Neuron (in vitro differentiated cells): ENCODE measurements around the gene PROM2.

Experiments
- H2AFZ ChIP-seq: one replicate; pipeline ENCODE4 v1.6.1; 2013; ENCODE audit warnings: low read depth, mild to moderate bottlenecking, inconsistent platforms, low read length, moderate library complexity
- H3K27me3 ChIP-seq: one replicate; pipeline ENCODE4 v1.6.1; 2013; ENCODE audit warnings: low read length; ENCODE audit not compliant: insufficient read depth
- H3K36me3 ChIP-seq: one replicate; pipeline ENCODE4 v1.6.1; 2013; ENCODE audit warnings: low read length; ENCODE audit not compliant: insufficient read depth
- H3K4me1 ChIP-seq: one replicate; pipeline ENCODE4 v1.6.1; 2013; ENCODE audit warnings: low read length; ENCODE audit not compliant: insufficient read depth
- H3K4me3 ChIP-seq: 2 replicates; pipeline ENCODE4 v1.5.1; 2013; ENCODE audit warnings: mild to moderate bottlenecking, low read length, moderate library complexity
- H3K9me3 ChIP-seq: one replicate; pipeline ENCODE4 v1.6.1; 2013; ENCODE audit warnings: low read length

Gene PROM2

DNA sequence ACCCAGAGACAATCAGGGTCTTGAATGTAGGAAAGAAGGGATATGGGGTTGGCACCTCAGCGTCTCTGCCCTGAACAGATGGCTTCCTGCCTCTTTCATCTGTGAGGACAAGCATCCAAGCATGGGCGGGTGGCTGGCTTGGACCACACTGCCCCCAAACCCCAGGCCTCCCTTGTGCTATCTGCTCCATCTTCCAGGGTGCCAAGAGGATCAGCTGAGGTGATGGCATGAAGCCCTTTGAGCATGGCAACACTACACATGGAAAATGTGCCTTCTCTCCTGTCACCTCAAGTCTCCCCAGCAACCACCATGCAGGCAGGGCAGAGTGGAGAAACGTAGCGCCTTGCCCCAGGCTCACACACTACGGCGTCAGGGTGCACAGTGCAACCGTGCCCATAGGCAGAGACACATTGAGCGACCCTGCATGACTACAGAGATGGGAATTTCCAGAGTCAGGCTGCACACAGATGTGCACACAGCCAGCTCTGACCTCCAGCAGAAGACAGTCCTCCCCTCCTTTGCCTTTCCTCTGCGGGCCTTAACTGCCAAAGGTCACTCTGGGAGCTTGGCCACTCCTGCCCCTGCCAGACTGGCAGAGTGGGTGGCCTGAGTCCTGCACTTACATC is 24.4 kb downstream of the PROM2 start:
- no peaks in the 10 kb centered on the region for H3K36me3 ChIP-seq
- H3K9me3 ChIP-seq = no peaks in the 10 kb centered on the region
- no peak overlapping the region for H3K4me3 ChIP-seq
- peaks cover 20% of the 10 kb centered on the region for H3K27me3 ChIP-seq
- H3K4me1 ChIP-seq = peaks cover 9% of the 10 kb centered on the region
- no peak overlapping the region for H2AFZ ChIP-seq

GRCh38 chr2:95299961-95300360 is 25.7 kb downstream of the PROM2 start:
- no peaks in the 10 kb centered on the region for H3K9me3 ChIP-seq
- H3K4me1 ChIP-seq = peaks cover 9% of the 10 kb centered on the region
- H3K27me3 ChIP-seq = peaks cover 20% of the 10 kb centered on the region
- H3K36me3 ChIP-seq = no peaks in the 10 kb centered on the region
- H3K4me3 ChIP-seq = no peak overlapping the region
- no peak overlapping the region for H2AFZ ChIP-seq

DNA sequence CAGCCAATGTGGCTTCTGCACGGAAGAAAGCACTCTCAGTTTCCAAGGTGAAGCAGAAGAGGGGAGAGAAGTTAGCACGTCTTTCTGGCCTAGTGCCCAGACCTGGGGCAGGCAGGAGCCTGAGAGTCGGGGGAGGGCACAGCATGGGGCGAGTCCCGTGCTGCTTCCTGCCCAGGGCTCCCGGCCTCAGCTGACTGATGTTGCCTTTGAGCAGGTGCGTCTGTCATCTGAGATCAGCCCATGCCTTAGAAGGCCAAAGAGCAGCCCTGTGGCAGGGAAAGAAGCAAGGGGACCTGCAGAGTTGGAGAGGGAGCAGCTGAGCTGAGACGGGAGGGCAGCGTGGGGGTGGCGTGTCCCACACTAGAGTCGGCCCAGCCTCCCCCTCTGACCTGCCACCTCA is 26.2 kb downstream of the PROM2 start:
- H3K4me3 ChIP-seq = no peak overlapping the region
- peaks cover 9% of the 10 kb centered on the region for H3K4me1 ChIP-seq
- no peaks in the 10 kb centered on the region for H3K36me3 ChIP-seq
- H3K9me3 ChIP-seq = no peaks in the 10 kb centered on the region
- no peak overlapping the region for H2AFZ ChIP-seq
- peaks cover 20% of the 10 kb centered on the region for H3K27me3 ChIP-seq

DNA sequence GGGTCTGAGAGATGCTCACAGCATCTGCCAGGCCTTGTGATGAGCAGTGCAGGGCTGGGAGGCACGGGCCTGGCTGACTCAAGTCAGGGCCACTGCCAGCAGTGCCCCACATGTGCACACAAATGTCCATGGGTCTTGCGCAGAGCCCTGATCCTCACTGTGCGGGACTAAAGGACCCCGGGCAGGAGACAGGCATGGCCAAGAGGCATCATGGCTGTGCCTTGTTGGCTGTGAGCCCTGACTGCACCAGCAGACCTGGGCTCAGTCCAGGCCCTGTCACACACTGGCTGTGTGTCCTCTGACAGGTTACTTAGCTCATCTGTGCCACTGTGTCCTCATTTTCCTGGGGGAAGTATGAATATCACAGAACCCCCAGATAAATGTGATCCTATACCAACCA is 26.9 kb downstream of the PROM2 start:
- Histone ChIP-seq H2AFZ (no peak overlapping the region), H3K4me3 (no peak overlapping the region), H3K9me3 (no peaks in the 10 kb centered on the region), H3K36me3 (no peaks in the 10 kb centered on the region), H3K27me3 (peaks cover 20% of the 10 kb centered on the region), H3K4me1 (peaks cover 9% of the 10 kb centered on the region)

- no peaks in the 10 kb centered on the region for H3K9me3 ChIP-seq
- H3K27me3 ChIP-seq = peaks cover 15% of the 10 kb centered on the region
- no peak overlapping the region for H3K4me3 ChIP-seq
- H3K36me3 ChIP-seq = no peaks in the 10 kb centered on the region
- H3K4me1 ChIP-seq = peaks cover 6% of the 10 kb centered on the region
- no peak overlapping the region for H2AFZ ChIP-seq
Measured at GRCh38 chr2:95301876-95302641, 27.8 kb downstream of the PROM2 start.

- peaks cover 10% of the 10 kb centered on the region for H3K27me3 ChIP-seq
- no peaks in the 10 kb centered on the region for H3K36me3 ChIP-seq
- H3K4me1 ChIP-seq = no peaks in the 10 kb centered on the region
- H3K9me3 ChIP-seq = no peaks in the 10 kb centered on the region
- no peak overlapping the region for H2AFZ ChIP-seq
- H3K4me3 ChIP-seq = no peak overlapping the region
Measured at GRCh38 chr2:95303191-95303919, 29.1 kb downstream of the PROM2 start.

DNA sequence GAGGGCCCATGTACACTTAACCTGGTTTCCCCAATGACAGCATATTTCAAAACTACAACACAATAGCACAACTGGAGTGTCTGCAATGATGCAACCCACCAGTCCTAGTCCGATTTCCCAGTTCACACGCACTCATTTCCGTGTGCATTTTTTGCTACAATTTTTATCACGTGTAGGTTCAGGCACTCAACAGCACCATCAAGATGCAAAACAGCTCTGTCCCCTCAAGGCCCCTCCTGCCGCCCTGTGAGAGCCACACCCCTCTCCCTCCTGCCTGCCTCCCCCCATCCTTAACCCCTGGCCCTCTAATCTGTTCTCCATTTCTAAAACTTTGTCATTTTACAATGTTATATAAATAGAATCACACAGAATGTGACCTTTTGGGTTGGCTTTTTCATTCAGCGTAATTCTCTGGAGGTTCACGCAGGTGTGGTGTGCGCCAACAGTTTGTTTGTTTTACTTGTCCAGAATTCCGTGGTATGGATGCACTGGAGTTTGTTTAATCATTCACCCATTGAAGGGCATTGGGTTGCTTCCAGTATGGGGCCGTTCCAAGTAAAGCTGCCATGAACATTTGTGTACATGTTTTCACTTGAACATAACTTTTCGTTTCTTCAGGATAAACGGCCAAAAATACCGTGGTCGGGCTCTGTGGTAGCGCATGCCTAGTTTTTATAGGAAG is 31.3 kb downstream of the PROM2 start:
- Histone ChIP-seq H3K4me1 (no peaks in the 10 kb centered on the region), H3K36me3 (no peaks in the 10 kb centered on the region), H3K4me3 (no peak overlapping the region), H2AFZ (no peak overlapping the region), H3K9me3 (no peaks in the 10 kb centered on the region), H3K27me3 (peaks cover 3% of the 10 kb centered on the region)

DNA sequence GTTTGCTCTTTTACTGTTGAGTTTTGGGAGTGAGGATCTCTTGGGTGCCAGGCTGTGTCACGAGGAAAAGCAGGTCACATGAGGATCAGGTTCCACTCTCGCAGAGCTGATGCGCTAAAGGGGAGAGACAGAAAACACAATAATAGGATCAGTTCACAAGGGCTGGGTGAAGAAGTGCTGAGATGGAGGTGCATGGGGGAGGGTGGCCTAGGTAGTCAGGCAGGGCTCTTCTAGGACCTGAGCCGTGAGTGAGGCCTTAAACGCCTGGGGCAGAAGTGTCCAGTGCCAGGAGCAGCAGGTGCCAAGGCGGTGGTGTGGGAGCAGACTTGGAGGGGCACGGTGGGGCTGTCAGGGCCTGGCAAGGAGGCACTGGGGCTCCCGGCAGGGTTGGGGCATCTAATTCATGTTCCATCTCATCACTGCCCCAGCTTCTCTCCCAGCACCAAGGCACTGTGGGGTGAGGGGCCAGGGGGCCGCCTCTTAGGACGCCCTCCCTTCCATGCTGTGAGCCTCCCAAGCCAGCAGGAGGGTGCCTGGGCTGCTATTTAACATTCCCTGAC is 32.2 kb downstream of the PROM2 start:
- H3K27me3 ChIP-seq = no peaks in the 10 kb centered on the region
- no peak overlapping the region for H3K4me3 ChIP-seq
- H3K36me3 ChIP-seq = no peaks in the 10 kb centered on the region
- H2AFZ ChIP-seq = no peak overlapping the region
- H3K9me3 ChIP-seq = no peaks in the 10 kb centered on the region
- no peaks in the 10 kb centered on the region for H3K4me1 ChIP-seq

GRCh38 chr2:95307036-95307435 is 32.8 kb downstream of the PROM2 start:
- Histone ChIP-seq H3K4me1 (no peaks in the 10 kb centered on the region), H2AFZ (no peak overlapping the region), H3K4me3 (no peak overlapping the region), H3K36me3 (no peaks in the 10 kb centered on the region), H3K9me3 (no peaks in the 10 kb centered on the region), H3K27me3 (no peaks in the 10 kb centered on the region)

GRCh38 chr2:95307878-95308277 is 33.6 kb downstream of the PROM2 start:
- no peaks in the 10 kb centered on the region for H3K4me1 ChIP-seq
- H2AFZ ChIP-seq = no peak overlapping the region
- no peak overlapping the region for H3K4me3 ChIP-seq
- H3K27me3 ChIP-seq = no peaks in the 10 kb centered on the region
- no peaks in the 10 kb centered on the region for H3K9me3 ChIP-seq
- H3K36me3 ChIP-seq = no peaks in the 10 kb centered on the region

- Histone ChIP-seq H3K4me3 (no peak overlapping the region), H3K9me3 (no peaks in the 10 kb centered on the region), H2AFZ (no peak overlapping the region), H3K27me3 (no peaks in the 10 kb centered on the region), H3K36me3 (no peaks in the 10 kb centered on the region), H3K4me1 (no peaks in the 10 kb centered on the region)
Measured at GRCh38 chr2:95308426-95308990, 34.3 kb downstream of the PROM2 start.

GRCh38 chr2:95309599-95309998 is 35.4 kb downstream of the PROM2 start:
- H3K27me3 ChIP-seq = no peaks in the 10 kb centered on the region
- H3K36me3 ChIP-seq = no peaks in the 10 kb centered on the region
- no peak overlapping the region for H3K4me3 ChIP-seq
- no peak overlapping the region for H2AFZ ChIP-seq
- H3K9me3 ChIP-seq = no peaks in the 10 kb centered on the region
- H3K4me1 ChIP-seq = peaks cover 9% of the 10 kb centered on the region
